Peyer's patch (tissue), 4 donors: Measurements from ENCODE around the gene RHBDL3. TPM values are rescaled to one million over a fixed set of nuclear protein-coding genes. Genes with fewer than 3 reads are reported as not detected.
"Not testable (repeated sequence)": the region's sequence is repeated elsewhere in the genome, so short reads cannot be mapped to it uniquely, and the experiment has no call there.

ENCODE experiments used
- DNase-seq, 3 donors: peaks; one replicate each; pipeline ENCODE4 v3.0.0-alpha.2; 2017 to 2019
- H3K27ac ChIP-seq, 4 donors: fragments of 200-600 bp; sonication (generic); one replicate each; pipeline ENCODE4 v1.5.1; 2016 to 2019
- H3K27me3 ChIP-seq, 2 donors: fragments of 200-600 bp; sonication (generic); one replicate each; pipeline ENCODE4 v1.5.1; 2019
- H3K36me3 ChIP-seq, 3 donors: fragments of 200-600 bp; sonication (generic); one replicate each; pipeline ENCODE4 v1.5.1; 2016 to 2019
- H3K4me1 ChIP-seq, 4 donors: fragments of 200-600 bp; sonication (generic); one replicate each; pipeline ENCODE4 v1.5.1; 2016 to 2019
- H3K4me3 ChIP-seq, 4 donors: fragments of 200-600 bp; sonication (generic); 1 replicate in 3 of 4; 2 replicates in 1 of 4; pipeline ENCODE4 v1.5.1; 2016 to 2019; ENCODE audit warnings: mild to moderate bottlenecking in 1 of 4
- H3K9me3 ChIP-seq, 4 donors: fragments of 200-600 bp; sonication (generic); one replicate each; pipeline ENCODE4 v1.5.1; 2016 to 2019; ENCODE audit warnings: mild to moderate bottlenecking in 1 of 4
- POLR2A ChIP-seq, 2 donors: fragments of 450-650 bp; IDR thresholded peaks; one replicate each; pipeline ENCODE4 v1.5.1; 2017; ENCODE audit warnings: antibody characterized with exemption in 2 of 2, mild to moderate bottlenecking in 2 of 2, moderate library complexity in 2 of 2
- total RNA-seq, 4 donors: library from RNA; depleted of rRNA; stranded (reverse); fragments of >200 nt; gene quantifications; one replicate each; pipeline ENCODE4 v1.1.0, GENCODE V29; 2016
- TF ChIP-seq, protein P1 (sequence below), 6 experiments: fragments of 450-650 bp in 4 of 6; fragments of 200-600 bp in 2 of 6; sonication (generic) in 1 of 6; IDR thresholded peaks; one replicate each; pipeline ENCODE4 v1.5.1; 2017 to 2019; ENCODE audit warnings: antibody characterized with exemption in 6 of 6, mild to moderate bottlenecking in 3 of 6, moderate library complexity in 1 of 6

RHBDL3 gene
- total RNA-seq, 4 donors from 2014 or later, result 0.28 to 0.40 TPM; not detected in 2

DNA sequence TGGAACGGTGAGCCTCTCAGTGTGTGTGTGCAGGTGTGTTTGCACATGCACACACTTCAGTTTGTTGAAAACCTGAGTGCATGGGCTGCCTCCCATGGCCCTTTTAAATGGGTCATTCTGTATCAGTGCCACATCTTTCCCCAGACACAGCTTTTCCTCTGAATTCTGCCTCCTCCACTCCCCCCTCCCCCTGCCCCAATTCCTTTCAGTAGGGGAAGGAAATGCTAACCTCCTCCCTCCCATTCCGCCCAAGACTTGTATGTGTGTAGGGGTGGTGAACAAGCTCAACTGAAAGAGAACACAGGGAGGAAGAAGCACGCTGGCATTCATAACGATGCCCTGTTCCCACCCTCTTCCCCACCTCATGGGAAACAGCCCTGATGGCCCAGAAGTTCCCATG is 42.0 kb downstream of the RHBDL3 start:
- Histone ChIP-seq H3K4me1 (no peaks in the 10 kb centered on the region), H3K27ac (no peak overlapping the region), H3K36me3 (no peaks in the 10 kb centered on the region), H3K4me3 (no peak overlapping the region), H3K9me3 (no peaks in the 10 kb centered on the region), H3K27me3 (no peaks in the 10 kb centered on the region)
- TF ChIP-seq, protein P1, sequence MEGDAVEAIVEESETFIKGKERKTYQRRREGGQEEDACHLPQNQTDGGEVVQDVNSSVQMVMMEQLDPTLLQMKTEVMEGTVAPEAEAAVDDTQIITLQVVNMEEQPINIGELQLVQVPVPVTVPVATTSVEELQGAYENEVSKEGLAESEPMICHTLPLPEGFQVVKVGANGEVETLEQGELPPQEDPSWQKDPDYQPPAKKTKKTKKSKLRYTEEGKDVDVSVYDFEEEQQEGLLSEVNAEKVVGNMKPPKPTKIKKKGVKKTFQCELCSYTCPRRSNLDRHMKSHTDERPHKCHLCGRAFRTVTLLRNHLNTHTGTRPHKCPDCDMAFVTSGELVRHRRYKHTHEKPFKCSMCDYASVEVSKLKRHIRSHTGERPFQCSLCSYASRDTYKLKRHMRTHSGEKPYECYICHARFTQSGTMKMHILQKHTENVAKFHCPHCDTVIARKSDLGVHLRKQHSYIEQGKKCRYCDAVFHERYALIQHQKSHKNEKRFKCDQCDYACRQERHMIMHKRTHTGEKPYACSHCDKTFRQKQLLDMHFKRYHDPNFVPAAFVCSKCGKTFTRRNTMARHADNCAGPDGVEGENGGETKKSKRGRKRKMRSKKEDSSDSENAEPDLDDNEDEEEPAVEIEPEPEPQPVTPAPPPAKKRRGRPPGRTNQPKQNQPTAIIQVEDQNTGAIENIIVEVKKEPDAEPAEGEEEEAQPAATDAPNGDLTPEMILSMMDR (IDR thresholded peaks at IDR 0.05), result no peak
- no peak for TF ChIP-seq POLR2A (IDR thresholded peaks at IDR 0.05)
- DNase-seq, result no peak

DNA sequence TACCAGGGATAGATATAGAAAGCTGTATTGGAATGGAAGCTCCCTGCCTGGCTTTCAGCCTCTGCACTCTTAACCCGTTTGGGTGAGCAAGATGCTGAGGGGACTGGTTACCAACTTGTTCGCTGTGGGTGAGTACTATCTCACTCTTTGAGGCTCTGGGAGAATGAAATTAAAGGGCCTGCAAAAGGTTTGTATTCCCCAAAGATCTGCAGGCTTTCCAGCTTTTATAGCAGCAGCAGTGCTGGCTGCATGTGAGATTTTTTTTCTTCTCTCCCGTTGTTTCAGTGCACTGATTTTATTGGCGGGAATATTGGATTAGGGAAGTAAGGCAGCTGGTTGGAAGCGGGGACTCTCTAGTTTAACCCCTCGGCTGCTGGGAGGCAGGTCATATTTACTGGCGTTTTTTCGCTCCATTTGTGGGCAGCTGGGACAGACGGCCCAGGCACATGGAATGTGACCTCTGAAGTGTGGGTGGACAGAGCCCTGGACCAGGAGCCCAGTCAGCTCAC is 45.5 kb downstream of the RHBDL3 start:
- no peaks in the 10 kb centered on the region for H3K4me1 ChIP-seq
- H3K4me3 ChIP-seq, result no peak overlapping the region
- no peaks in the 10 kb centered on the region for H3K36me3 ChIP-seq
- no peaks in the 10 kb centered on the region for H3K9me3 ChIP-seq
- H3K27ac ChIP-seq, result no peak overlapping the region
- H3K27me3 ChIP-seq, result no peaks in the 10 kb centered on the region
- DNase-seq, result no peak
- TF ChIP-seq, protein P1 (IDR thresholded peaks at IDR 0.05), result no peak
- TF ChIP-seq POLR2A (IDR thresholded peaks at IDR 0.05), result no peak

DNA sequence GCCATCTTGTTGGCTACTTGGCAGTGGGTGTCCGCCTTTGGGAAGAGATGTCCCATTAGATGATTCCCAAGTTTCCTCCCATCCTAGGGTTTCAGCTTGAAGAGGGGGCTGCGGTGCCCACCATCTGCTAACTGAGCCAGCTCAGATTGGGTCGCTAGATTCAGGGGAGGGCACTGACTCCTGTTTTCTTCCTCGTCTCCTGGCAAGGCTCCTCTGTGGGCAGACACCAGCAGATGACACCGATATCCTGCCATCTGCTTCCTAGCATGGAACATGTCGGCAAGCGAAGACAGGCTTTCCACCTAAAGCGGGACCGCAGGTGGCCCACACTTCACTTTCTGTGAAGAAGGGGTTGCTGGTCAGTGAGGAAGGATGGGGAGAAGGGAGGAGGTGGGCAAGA is 49.0 kb downstream of the RHBDL3 start:
- no peak overlapping the region for H3K4me3 ChIP-seq
- H3K36me3 ChIP-seq, result no peaks in the 10 kb centered on the region
- no peaks in the 10 kb centered on the region for H3K27me3 ChIP-seq
- no peak overlapping the region for H3K27ac ChIP-seq
- TF ChIP-seq, protein P1 (IDR thresholded peaks at IDR 0.05), result no peak
- no peak for TF ChIP-seq POLR2A (IDR thresholded peaks at IDR 0.05)
- DNase-seq, result no peak
- H3K4me1 ChIP-seq, result no peaks in the 10 kb centered on the region
- H3K9me3 ChIP-seq, result no peaks in the 10 kb centered on the region

DNA sequence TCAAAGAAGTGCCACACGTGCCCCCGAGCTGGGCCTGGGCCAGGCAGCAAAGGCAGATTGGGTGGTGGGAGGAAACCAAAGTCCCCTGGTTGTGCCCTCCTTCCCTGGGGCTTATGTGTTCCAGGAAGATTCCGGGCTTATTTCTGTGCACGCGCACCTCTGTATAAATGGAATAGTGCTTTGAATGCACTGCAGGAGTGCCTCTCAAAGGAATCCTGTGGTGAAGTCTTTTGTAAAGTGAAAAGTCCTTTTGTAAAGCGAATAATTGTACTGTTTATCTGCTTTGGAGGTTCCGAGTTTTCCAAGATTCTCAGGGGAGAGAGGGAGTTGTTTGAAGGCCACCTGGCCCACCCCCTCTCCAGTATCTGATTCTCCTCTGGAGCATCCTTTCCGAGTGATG is 49.5 kb downstream of the RHBDL3 start:
- Histone ChIP-seq H3K36me3 (no peaks in the 10 kb centered on the region), H3K4me3 (no peak overlapping the region), H3K9me3 (no peaks in the 10 kb centered on the region), H3K4me1 (no peaks in the 10 kb centered on the region), H3K27ac (no peak overlapping the region), H3K27me3 (no peaks in the 10 kb centered on the region)
- TF ChIP-seq POLR2A (IDR thresholded peaks at IDR 0.05), result no peak
- TF ChIP-seq, protein P1 (IDR thresholded peaks at IDR 0.05), result no peak
- DNase-seq, result no peak

DNA sequence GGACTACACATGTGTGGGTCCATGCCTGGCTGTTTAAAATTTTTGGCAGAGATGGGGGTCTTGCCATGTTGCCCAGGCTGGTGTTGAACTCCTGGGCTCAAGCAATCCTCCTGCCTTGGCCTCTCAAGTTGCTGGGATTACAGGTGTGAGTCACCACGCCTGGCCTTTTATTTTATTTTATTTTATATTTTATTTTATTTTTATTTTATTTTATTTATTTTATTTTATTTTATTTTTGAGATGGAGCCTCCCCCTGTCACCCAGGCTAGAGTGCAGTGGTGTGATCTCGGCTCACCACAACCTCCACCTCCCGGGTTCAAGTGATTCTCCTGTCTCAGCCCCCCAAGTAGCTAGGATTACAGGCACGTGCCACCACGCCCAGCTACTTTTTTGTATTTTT is 51.0 kb downstream of the RHBDL3 start:
- not testable (repeated sequence) for DNase-seq, H3K9me3 ChIP-seq, H3K36me3 ChIP-seq, H3K4me1 ChIP-seq, H3K27me3 ChIP-seq, H3K27ac ChIP-seq, H3K4me3 ChIP-seq

DNA sequence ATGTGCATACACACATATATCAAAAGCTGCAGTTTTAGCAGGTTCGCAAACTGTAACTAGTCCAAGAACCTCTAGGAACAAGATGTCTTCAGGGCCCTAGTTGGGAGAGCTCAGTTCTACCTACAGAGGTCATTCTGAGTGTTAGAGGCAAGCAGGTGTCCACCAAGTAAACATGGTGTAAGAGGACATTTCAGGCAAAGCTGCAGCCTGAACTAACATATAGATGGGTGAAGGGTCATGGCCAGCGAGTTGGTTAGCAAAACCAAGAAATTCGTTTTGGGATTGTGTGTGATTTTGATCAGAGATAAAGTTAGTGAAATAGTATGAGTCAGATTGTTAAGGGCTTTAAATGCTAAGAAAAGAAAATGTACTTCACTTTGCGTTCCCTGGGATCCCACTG is 51.7 kb downstream of the RHBDL3 start:
- no peak for TF ChIP-seq POLR2A (IDR thresholded peaks at IDR 0.05)
- TF ChIP-seq, protein P1 (IDR thresholded peaks at IDR 0.05), result no peak
- DNase-seq, result no peak
- H3K4me1 ChIP-seq, result no peaks in the 10 kb centered on the region
- H3K4me3 ChIP-seq, result no peak overlapping the region
- H3K9me3 ChIP-seq, result no peaks in the 10 kb centered on the region
- no peaks in the 10 kb centered on the region for H3K27me3 ChIP-seq
- H3K36me3 ChIP-seq, result no peaks in the 10 kb centered on the region
- H3K27ac ChIP-seq, result no peak overlapping the region
